AG09309 (cell line): ENCODE results near the gene ZBED4.
A peak's percentile ranks its signal among the peaks of the same experiment; 100 is the strongest.

Experiments
- DNase-seq: peaks from one replicate; pipeline ENCODE4 v3.0.0-alpha.2; 2010; ENCODE audit warnings: low read depth
- H3K4me3 ChIP-seq: 2 replicates; pipeline ENCODE4 v1.5.1; 2011; ENCODE audit warnings: mild to moderate bottlenecking, low read depth, low read length, moderate library complexity; ENCODE audit not compliant: control insufficient read depth
- TF ChIP-seq, protein P1 (sequence below): IDR thresholded peaks from 2 replicates; pipeline ENCODE4 v1.5.1; 2011; ENCODE audit warnings: mild to moderate bottlenecking, low read depth, low read length, inconsistent platforms; ENCODE audit not compliant: insufficient read depth, control insufficient read depth; ENCODE audit errors: missing control alignments

Gene ZBED4

DNA sequence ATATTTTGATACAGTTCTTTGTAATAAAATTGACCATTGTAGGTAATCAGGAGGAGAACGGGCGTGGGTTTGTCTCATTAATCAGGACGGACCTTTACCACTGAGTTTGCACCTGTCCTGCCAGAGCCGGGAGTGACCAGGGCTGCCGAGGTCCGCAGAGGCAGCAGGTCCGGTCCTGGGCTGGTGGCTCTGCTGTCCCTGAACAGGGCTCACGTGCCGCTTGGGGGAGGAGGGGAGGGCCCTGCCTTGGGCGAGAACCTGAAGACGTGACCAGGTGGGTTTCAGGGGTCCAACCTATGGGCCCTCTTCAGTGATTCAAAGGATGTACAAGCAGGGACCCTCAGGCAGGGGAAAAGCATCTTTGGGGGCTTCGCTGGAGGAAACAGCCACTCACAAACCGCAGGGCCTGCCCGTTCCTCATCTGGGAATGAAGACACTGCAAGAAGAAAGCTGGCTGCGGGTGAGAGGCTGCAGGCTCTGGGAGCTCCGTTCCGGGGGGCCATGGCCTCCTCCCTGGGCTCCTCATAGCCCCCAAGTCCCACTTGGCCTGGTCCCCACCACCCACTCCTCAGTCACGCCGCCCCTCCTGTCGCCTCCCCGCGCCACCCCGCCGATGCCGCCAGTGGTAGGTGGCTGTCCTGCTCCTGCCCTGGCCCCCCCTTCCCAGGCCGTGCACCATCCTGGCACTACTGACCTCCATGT lies 74.0 kb downstream of the ZBED4 start:
- H3K4me3 ChIP-seq, result no peak overlapping the region
- TF ChIP-seq, protein P1, sequence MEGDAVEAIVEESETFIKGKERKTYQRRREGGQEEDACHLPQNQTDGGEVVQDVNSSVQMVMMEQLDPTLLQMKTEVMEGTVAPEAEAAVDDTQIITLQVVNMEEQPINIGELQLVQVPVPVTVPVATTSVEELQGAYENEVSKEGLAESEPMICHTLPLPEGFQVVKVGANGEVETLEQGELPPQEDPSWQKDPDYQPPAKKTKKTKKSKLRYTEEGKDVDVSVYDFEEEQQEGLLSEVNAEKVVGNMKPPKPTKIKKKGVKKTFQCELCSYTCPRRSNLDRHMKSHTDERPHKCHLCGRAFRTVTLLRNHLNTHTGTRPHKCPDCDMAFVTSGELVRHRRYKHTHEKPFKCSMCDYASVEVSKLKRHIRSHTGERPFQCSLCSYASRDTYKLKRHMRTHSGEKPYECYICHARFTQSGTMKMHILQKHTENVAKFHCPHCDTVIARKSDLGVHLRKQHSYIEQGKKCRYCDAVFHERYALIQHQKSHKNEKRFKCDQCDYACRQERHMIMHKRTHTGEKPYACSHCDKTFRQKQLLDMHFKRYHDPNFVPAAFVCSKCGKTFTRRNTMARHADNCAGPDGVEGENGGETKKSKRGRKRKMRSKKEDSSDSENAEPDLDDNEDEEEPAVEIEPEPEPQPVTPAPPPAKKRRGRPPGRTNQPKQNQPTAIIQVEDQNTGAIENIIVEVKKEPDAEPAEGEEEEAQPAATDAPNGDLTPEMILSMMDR, result no peak
- DNase-seq, result no peak

DNA sequence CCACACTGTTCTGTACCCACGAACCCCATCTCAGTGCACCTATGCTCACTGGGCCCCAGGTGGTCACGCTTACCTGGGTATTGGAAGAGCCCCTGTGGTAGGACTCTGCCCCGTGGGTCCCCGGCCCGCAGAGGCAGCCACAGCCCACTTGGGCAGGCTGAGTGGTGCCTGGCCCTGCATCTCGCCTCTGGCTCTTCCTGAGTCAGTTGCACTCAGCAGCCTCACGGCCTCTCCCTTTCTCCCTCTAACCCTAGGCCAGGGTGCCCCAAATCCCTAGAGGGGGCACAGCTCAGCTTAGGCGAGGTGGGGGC lies 74.5 kb downstream of the ZBED4 start:
- no peak overlapping the region for H3K4me3 ChIP-seq
- TF ChIP-seq, protein P1, result no peak
- no peak for DNase-seq

DNA sequence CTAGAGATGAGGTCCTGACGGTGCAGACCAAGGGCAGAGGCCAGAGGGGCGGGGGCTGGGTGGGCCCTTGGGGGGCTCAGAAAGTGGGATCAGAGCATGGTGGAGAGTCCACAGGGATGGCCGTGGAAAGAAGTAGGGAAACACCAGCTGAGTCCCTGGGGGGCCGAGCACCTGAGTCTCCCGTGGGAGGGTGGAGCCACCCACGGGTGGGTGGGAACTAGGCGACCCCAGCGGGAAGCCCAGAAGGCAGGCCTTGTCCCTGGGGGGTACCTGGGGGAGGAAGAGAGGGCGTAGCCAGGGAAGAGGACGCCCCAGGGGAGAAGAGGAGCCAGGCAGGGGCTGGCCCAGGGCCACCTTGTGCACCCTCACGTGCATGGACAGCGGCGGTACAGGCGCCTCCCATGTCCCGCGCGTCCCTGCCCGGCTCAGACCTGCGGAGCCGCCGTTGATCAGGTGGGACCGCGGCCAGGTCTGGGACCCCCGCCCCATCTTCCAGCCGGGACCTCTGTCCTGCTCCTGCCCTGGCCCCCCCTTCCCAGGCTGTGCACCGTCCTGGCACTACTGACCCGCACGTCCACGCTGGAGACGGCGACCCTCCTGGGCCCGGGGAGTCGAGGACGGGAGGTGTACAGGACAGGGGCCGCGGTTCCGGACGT lies 75.0 kb downstream of the ZBED4 start:
- TF ChIP-seq, protein P1, result no peak
- no peak for DNase-seq
- no peak overlapping the region for H3K4me3 ChIP-seq

DNA sequence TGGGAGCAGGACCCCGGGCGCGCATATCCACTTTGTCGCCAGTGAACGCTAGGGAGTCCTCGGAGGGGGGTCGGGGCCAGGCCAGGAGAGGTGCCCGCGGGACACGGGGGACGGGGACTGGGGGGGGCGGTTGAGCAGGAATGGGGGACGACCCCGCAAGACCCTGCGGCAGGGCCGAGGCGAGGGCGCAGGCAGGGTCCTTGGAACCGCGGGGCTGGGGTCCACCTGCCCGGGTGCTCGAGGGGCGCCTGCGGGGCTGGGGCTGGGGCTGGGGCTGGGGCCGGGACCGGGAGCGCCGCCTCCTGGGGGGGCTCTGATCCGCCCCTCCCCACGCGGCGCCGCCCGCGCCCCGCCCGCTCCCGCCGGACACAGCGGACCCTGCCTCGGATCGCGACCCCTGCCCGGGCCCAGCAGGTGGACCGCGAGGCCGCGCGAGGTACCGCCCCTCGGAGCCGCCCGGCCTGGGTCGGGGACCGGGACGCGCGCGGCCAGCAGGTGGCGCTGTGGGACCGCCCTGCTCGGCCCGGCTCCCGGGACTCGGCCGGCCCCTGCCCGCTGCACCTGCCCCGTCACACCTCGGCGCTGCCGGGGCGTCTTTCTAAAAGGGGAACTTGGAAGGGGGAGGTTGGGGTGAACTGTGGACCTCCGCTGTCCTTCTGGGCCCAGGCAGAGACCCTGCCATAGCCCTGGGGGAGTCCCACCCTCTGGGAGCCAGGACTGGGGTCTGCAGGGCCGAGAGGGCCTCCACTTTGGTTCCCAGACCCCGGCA lies 75.8 kb downstream of the ZBED4 start:
- DNase-seq, result no peak
- no peak overlapping the region for H3K4me3 ChIP-seq
- TF ChIP-seq, protein P1, result peak; percentile 37

DNA sequence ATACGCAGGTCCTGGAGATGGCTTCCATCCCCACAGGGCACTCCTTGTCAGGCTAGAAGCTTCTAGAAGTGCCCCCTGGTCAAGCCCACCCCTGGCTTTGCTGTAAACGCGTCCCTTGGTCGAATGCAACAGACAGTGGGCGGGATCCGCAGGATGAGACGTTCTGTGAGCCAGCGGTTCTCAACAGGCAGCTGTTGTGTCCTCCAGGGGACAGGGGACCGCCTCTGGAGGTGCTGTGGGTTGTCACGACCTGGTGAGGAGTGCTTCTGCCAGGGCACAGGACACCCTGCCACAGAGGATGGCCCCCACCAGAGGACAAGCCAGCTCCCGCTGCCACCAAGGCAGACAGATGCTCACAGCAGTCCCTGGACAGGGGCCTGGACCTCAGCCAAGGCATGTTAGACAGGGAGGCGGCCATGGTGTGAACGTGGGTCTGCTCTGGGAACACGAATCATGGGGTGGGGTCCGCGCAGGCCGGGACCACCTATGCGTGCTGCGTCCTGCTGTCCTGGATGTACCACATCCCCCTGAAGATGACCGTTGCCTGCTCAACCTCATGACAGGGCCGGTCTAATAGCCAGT lies 76.4 kb downstream of the ZBED4 start:
- TF ChIP-seq, protein P1, result no peak
- H3K4me3 ChIP-seq, result no peak overlapping the region

DNA sequence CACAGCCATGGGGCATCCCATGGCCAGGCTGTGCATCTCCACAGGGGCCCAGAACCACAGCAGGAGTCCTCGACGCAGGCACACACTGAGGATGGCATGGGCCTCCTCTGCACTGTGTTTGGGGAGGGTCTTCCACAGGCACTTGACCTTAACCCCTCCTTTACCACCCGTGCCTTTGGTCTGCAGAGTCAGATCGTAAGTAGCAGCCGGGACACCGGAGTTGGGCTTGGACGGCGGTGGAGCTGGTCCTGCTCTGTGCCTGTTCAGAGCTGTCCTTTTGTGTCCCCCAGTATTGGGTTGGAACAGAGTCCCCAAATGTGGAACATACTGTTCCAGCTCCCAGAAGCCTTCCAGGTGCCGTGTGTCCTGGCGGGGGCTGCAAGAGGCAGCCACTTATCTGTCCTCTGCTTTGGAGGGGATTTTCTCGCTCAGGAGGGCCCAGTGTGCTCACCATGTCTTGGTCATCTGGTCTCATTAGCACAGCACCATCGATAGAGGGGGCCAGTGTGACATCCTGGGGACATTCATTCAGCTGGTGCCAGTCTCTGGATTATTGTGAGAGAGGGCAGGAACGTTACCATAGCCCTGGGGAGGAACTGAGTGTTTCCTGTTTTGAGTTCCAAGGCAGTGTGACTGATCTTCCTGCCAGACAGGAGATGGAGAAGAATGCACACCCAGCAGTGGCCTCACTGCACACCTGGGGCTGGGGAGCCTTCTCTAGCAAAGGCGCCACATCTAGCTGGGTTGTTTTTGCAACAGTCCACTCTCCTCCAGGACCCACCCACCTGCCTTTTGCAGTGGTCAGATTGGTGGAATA lies 77.2 kb downstream of the ZBED4 start:
- H3K4me3 ChIP-seq, result no peak overlapping the region
- TF ChIP-seq, protein P1, result peak; percentile 54
- DNase-seq, result peak; percentile 24

More for the DNA sequence above, 76.4 kb downstream of the ZBED4 start:
- DNase-seq, result no peak
